HEK293 (cell line): ENCODE measurements around the gene GPR3.

ENCODE experiments used
- EGR2 ChIP-seq: fragments of 450-650 bp; formaldehyde crosslinking; IDR thresholded peaks from 2 replicates; pipeline ENCODE4 v1.5.1; 2016; ENCODE audit warnings: low read depth, missing biosample characterization, missing genetic modification characterization
- KLF10 ChIP-seq: fragments of 450-650 bp; IDR thresholded peaks from 2 replicates; pipeline ENCODE4 v1.5.1; 2018; ENCODE audit warnings: missing biosample characterization, mild to moderate bottlenecking, missing genetic modification characterization
- MZF1 ChIP-seq: fragments of 450-650 bp; formaldehyde crosslinking; IDR thresholded peaks from 2 replicates; pipeline ENCODE4 v1.5.1; 2017; ENCODE audit warnings: missing biosample characterization, missing genetic modification characterization, borderline replicate concordance
- REPIN1 ChIP-seq: fragments of 450-650 bp; formaldehyde crosslinking; IDR thresholded peaks from 2 replicates; pipeline ENCODE4 v1.5.1; 2017; ENCODE audit warnings: missing biosample characterization, missing genetic modification characterization, low read depth
- SP2 ChIP-seq: fragments of 450-650 bp; formaldehyde crosslinking; IDR thresholded peaks from 2 replicates; pipeline ENCODE4 v1.5.1; 2016; ENCODE audit warnings: missing biosample characterization, missing genetic modification characterization
- SP3 ChIP-seq: fragments of 450-650 bp; formaldehyde crosslinking; IDR thresholded peaks from 2 replicates; pipeline ENCODE4 v1.5.1; 2016; ENCODE audit warnings: missing biosample characterization, missing genetic modification characterization
- YY2 ChIP-seq: fragments of 450-650 bp; formaldehyde crosslinking; IDR thresholded peaks from 2 replicates; pipeline ENCODE4 v1.5.1; 2016; ENCODE audit warnings: missing biosample characterization, missing genetic modification characterization
- ZEB2 ChIP-seq: fragments of 450-650 bp; formaldehyde crosslinking; IDR thresholded peaks from 2 replicates; pipeline ENCODE4 v1.5.1; 2016; ENCODE audit warnings: missing biosample characterization, missing genetic modification characterization
- ZFHX2 ChIP-seq: fragments of 450-650 bp; formaldehyde crosslinking; conservative IDR thresholded peaks from 2 replicates; pipeline ENCODE4 v1.5.1; 2016; ENCODE audit warnings: missing biosample characterization, missing genetic modification characterization
- ZNF174 ChIP-seq: fragments of 450-650 bp; formaldehyde crosslinking; IDR thresholded peaks from 2 replicates; pipeline ENCODE4 v1.5.0; 2017; ENCODE audit warnings: missing biosample characterization, mild to moderate bottlenecking, missing genetic modification characterization
- ZNF202 ChIP-seq: fragments of 450-650 bp; formaldehyde crosslinking; IDR thresholded peaks from 2 replicates; pipeline ENCODE4 v1.5.1; 2016; ENCODE audit warnings: missing biosample characterization, missing genetic modification characterization, borderline replicate concordance
- ZNF324 ChIP-seq: fragments of 450-650 bp; formaldehyde crosslinking; IDR thresholded peaks from 2 replicates; pipeline ENCODE4 v1.5.1; 2016; ENCODE audit warnings: missing biosample characterization, missing genetic modification characterization
- ZNF341 ChIP-seq: fragments of 450-650 bp; formaldehyde crosslinking; IDR thresholded peaks from 2 replicates; pipeline ENCODE4; 2016; ENCODE audit warnings: low read depth, missing biosample characterization, missing genetic modification characterization
- ZNF558 ChIP-seq: fragments of 450-650 bp; formaldehyde crosslinking; IDR thresholded peaks from 2 replicates; pipeline ENCODE4 v1.5.1; 2016; ENCODE audit warnings: missing biosample characterization, missing genetic modification characterization
- ZNF660 ChIP-seq: fragments of 450-650 bp; IDR thresholded peaks from 2 replicates; pipeline ENCODE4 v1.5.1; 2018; ENCODE audit warnings: missing biosample characterization, mild to moderate bottlenecking, missing genetic modification characterization
- ZNF76 ChIP-seq: fragments of 450-650 bp; formaldehyde crosslinking; IDR thresholded peaks from 2 replicates; pipeline ENCODE4; 2016; ENCODE audit warnings: low read depth, missing biosample characterization, missing genetic modification characterization, borderline replicate concordance
- TF ChIP-seq, protein P1 (sequence below): fragments of 450-650 bp; formaldehyde crosslinking; conservative IDR thresholded peaks from 2 replicates; pipeline ENCODE4 v1.5.1; 2016; ENCODE audit warnings: low read depth, missing biosample characterization, missing genetic modification characterization
- TF ChIP-seq, protein P2 (sequence below): fragments of 450-650 bp; formaldehyde crosslinking; IDR thresholded peaks from 2 replicates; pipeline ENCODE4 v1.5.1; 2016; ENCODE audit warnings: missing biosample characterization, missing genetic modification characterization
- TF ChIP-seq, protein P3 (sequence below): fragments of 450-650 bp; formaldehyde crosslinking; IDR thresholded peaks from 2 replicates; pipeline ENCODE4 v1.5.1; 2016; ENCODE audit warnings: missing biosample characterization, missing genetic modification characterization
- TF ChIP-seq, protein P4 (sequence below): fragments of 450-650 bp; formaldehyde crosslinking; IDR thresholded peaks from 2 replicates; pipeline ENCODE4 v1.5.1; 2017; ENCODE audit warnings: missing biosample characterization, missing genetic modification characterization
- TF ChIP-seq, protein P5 (sequence below): fragments of 450-650 bp; formaldehyde crosslinking; IDR thresholded peaks from 2 replicates; pipeline ENCODE4 v1.5.1; 2016; ENCODE audit warnings: missing biosample characterization, missing genetic modification characterization
- TF ChIP-seq, protein P6 (sequence below): fragments of 450-650 bp; formaldehyde crosslinking; IDR thresholded peaks from 2 replicates; pipeline ENCODE4 v1.5.1; 2016; ENCODE audit warnings: missing biosample characterization, missing genetic modification characterization

Gene GPR3

DNA sequence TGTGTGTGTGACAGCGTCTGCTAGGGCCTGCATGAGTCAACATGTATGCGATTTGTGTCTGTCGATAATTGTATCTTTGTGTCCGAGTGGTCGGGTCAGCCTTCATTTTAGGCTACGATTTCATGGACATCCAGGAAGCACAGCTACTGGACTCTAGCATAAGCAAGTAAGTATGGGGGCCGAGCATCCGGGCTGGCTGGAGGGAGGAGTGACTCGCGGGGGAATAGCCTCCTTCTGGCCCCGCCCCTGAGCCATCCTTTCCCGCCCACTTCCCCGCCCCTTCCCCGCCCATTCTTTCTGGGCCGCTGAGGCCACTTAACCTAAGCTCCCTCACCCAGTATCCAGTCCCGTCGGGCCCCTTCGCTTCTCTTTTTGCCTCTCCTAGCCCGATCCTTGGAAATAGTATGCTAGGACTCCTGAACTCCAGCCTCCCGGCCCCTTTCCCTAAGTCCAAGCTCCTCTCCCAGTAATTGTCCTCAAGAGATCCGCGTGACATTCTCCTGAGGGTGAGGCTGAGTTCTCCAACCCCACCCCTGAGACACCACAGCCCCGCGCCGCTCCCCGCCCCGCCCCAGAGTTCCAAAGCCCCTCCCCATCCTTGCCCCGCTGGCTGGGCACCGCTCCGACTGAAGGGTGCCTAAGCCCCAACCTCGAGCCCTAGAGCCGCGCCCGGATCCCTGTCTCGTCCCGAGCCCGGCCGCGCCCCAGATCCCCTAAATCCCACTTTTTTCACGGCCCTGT is 26.9 kb upstream of the GPR3 start (continued):
- TF ChIP-seq, protein P1, sequence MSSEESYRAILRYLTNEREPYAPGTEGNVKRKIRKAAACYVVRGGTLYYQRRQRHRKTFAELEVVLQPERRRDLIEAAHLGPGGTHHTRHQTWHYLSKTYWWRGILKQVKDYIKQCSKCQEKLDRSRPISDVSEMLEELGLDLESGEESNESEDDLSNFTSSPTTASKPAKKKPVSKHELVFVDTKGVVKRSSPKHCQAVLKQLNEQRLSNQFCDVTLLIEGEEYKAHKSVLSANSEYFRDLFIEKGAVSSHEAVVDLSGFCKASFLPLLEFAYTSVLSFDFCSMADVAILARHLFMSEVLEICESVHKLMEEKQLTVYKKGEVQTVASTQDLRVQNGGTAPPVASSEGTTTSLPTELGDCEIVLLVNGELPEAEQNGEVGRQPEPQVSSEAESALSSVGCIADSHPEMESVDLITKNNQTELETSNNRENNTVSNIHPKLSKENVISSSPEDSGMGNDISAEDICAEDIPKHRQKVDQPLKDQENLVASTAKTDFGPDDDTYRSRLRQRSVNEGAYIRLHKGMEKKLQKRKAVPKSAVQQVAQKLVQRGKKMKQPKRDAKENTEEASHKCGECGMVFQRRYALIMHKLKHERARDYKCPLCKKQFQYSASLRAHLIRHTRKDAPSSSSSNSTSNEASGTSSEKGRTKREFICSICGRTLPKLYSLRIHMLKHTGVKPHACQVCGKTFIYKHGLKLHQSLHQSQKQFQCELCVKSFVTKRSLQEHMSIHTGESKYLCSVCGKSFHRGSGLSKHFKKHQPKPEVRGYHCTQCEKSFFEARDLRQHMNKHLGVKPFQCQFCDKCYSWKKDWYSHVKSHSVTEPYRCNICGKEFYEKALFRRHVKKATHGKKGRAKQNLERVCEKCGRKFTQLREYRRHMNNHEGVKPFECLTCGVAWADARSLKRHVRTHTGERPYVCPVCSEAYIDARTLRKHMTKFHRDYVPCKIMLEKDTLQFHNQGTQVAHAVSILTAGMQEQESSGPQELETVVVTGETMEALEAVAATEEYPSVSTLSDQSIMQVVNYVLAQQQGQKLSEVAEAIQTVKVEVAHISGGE (tag by site-specific recombination), result 0 out of 2 replicates have a peak, but pooled peaks have one; percentile 9
- TF ChIP-seq, protein P2, sequence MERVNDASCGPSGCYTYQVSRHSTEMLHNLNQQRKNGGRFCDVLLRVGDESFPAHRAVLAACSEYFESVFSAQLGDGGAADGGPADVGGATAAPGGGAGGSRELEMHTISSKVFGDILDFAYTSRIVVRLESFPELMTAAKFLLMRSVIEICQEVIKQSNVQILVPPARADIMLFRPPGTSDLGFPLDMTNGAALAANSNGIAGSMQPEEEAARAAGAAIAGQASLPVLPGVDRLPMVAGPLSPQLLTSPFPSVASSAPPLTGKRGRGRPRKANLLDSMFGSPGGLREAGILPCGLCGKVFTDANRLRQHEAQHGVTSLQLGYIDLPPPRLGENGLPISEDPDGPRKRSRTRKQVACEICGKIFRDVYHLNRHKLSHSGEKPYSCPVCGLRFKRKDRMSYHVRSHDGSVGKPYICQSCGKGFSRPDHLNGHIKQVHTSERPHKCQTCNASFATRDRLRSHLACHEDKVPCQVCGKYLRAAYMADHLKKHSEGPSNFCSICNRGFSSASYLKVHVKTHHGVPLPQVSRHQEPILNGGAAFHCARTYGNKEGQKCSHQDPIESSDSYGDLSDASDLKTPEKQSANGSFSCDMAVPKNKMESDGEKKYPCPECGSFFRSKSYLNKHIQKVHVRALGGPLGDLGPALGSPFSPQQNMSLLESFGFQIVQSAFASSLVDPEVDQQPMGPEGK (tag by site-specific recombination), result peak; percentile 83
- peak; percentile 62 for TF ChIP-seq ZFHX2 (tag by site-specific recombination)
- TF ChIP-seq, protein P3, sequence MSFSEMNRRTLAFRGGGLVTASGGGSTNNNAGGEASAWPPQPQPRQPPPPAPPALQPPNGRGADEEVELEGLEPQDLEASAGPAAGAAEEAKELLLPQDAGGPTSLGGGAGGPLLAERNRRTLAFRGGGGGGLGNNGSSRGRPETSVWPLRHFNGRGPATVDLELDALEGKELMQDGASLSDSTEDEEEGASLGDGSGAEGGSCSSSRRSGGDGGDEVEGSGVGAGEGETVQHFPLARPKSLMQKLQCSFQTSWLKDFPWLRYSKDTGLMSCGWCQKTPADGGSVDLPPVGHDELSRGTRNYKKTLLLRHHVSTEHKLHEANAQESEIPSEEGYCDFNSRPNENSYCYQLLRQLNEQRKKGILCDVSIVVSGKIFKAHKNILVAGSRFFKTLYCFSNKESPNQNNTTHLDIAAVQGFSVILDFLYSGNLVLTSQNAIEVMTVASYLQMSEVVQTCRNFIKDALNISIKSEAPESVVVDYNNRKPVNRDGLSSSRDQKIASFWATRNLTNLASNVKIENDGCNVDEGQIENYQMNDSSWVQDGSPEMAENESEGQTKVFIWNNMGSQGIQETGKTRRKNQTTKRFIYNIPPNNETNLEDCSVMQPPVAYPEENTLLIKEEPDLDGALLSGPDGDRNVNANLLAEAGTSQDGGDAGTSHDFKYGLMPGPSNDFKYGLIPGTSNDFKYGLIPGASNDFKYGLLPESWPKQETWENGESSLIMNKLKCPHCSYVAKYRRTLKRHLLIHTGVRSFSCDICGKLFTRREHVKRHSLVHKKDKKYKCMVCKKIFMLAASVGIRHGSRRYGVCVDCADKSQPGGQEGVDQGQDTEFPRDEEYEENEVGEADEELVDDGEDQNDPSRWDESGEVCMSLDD (tag by site-specific recombination), result peak; percentile 47; the same call in 1 of the 2 replicates
- TF ChIP-seq YY2, result no peak
- 0 out of 2 replicates have a peak, but pooled peaks have one; percentile 15 for TF ChIP-seq ZNF324 (tag by site-specific recombination)
- TF ChIP-seq SP3, result peak; percentile 100
- TF ChIP-seq ZNF76, result 0 out of 2 replicates have a peak, but pooled peaks have one; percentile 27
- TF ChIP-seq MZF1, result 0 out of 2 replicates have a peak, but pooled peaks have one; percentile 55
- TF ChIP-seq ZNF341 (tag by site-specific recombination), result peak; percentile 99
- no peak for TF ChIP-seq ZNF660
- TF ChIP-seq ZNF202, result no peak
- TF ChIP-seq EGR2 (tag by site-specific recombination), result peak; percentile 62; the same call in 1 of the 2 replicates
- TF ChIP-seq, protein P4, sequence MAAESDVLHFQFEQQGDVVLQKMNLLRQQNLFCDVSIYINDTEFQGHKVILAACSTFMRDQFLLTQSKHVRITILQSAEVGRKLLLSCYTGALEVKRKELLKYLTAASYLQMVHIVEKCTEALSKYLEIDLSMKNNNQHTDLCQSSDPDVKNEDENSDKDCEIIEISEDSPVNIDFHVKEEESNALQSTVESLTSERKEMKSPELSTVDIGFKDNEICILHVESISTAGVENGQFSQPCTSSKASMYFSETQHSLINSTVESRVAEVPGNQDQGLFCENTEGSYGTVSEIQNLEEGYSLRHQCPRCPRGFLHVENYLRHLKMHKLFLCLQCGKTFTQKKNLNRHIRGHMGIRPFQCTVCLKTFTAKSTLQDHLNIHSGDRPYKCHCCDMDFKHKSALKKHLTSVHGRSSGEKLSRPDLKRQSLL, result no peak
- 0 out of 2 replicates have a peak, but pooled peaks have one; percentile 42 for TF ChIP-seq ZEB2 (tag by site-specific recombination)
- no peak for TF ChIP-seq ZNF174 (tag by site-specific recombination)
- TF ChIP-seq ZNF558 (tag by site-specific recombination), result no peak
- TF ChIP-seq REPIN1 (tag by site-specific recombination), result no peak
- TF ChIP-seq, protein P5, sequence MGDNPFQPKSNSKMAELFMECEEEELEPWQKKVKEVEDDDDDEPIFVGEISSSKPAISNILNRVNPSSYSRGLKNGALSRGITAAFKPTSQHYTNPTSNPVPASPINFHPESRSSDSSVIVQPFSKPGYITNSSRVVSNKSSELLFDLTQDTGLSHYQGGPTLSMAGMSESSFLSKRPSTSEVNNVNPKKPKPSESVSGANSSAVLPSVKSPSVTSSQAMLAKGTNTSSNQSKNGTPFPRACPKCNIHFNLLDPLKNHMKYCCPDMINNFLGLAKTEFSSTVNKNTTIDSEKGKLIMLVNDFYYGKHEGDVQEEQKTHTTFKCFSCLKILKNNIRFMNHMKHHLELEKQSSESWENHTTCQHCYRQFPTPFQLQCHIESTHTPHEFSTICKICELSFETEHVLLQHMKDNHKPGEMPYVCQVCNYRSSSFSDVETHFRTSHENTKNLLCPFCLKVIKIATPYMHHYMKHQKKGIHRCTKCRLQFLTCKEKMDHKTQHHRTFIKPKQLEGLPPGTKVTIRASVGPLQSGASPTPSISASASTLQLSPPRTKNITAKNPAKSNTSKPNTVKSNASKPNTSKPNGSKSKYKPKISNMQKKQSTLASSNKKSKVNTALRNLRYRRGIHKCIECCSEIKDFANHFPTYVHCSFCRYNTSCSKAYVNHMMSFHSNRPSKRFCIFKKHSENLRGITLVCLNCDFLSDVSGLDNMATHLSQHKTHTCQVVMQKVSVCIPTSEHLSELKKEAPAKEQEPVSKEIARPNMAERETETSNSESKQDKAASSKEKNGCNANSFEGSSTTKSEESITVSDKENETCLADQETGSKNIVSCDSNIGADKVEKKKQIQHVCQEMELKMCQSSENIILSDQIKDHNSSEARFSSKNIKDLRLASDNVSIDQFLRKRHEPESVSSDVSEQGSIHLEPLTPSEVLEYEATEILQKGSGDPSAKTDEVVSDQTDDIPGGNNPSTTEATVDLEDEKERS (tag by site-specific recombination), result no peak
- TF ChIP-seq, protein P6, sequence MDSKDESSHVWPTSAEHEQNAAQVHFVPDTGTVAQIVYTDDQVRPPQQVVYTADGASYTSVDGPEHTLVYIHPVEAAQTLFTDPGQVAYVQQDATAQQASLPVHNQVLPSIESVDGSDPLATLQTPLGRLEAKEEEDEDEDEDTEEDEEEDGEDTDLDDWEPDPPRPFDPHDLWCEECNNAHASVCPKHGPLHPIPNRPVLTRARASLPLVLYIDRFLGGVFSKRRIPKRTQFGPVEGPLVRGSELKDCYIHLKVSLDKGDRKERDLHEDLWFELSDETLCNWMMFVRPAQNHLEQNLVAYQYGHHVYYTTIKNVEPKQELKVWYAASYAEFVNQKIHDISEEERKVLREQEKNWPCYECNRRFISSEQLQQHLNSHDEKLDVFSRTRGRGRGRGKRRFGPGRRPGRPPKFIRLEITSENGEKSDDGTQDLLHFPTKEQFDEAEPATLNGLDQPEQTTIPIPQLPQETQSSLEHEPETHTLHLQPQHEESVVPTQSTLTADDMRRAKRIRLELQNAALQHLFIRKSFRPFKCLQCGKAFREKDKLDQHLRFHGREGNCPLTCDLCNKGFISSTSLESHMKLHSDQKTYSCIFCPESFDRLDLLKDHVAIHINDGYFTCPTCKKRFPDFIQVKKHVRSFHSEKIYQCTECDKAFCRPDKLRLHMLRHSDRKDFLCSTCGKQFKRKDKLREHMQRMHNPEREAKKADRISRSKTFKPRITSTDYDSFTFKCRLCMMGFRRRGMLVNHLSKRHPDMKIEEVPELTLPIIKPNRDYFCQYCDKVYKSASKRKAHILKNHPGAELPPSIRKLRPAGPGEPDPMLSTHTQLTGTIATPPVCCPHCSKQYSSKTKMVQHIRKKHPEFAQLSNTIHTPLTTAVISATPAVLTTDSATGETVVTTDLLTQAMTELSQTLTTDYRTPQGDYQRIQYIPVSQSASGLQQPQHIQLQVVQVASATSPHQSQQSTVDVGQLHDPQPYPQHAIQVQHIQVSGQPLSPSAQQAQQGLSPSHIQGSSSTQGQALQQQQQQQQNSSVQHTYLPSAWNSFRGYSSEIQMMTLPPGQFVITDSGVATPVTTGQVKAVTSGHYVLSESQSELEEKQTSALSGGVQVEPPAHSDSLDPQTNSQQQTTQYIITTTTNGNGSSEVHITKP (tag by site-specific recombination), result peak; percentile 90
- TF ChIP-seq KLF10 (tag by site-specific recombination), result peak; percentile 87
- peak; percentile 82 for TF ChIP-seq SP2 (tag by site-specific recombination)
